Islet precursor cell (in vitro differentiated cells): ENCODE data around the gene SLC25A39.
"Not testable (repeated sequence)": the region's sequence is repeated elsewhere in the genome, so short reads cannot be mapped to it uniquely, and the experiment has no call there.

Experiments used
- DNase-seq: peaks from one replicate; pipeline ENCODE4 v3.0.0-alpha.2; 2018

Gene SLC25A39

GRCh38 chr17:44334727-44335126, 10.1 kb upstream of the SLC25A39 start:
- DNase-seq, result no peak

- DNase-seq, result no peak
Observed at GRCh38 chr17:44334315-44334714, 9.7 kb upstream of the SLC25A39 start.

GRCh38 chr17:44333371-44333770, 8.7 kb upstream of the SLC25A39 start:
- no peak for DNase-seq

GRCh38 chr17:44331249-44331760, 6.7 kb upstream of the SLC25A39 start:
- DNase-seq, result peak; percentile 91

GRCh38 chr17:44330263-44330662, 5.6 kb upstream of the SLC25A39 start:
- DNase-seq, result not testable (repeated sequence)

- DNase-seq, result not testable (repeated sequence)
Observed at GRCh38 chr17:44329516-44329915, 4.9 kb upstream of the SLC25A39 start.

- no peak for DNase-seq
Observed at GRCh38 chr17:44327715-44328449, 3.3 kb upstream of the SLC25A39 start.

- DNase-seq, result peak; percentile 99
Observed at GRCh38 chr17:44326861-44327444, 2.3 kb upstream of the SLC25A39 start.

- peak; percentile 75 for DNase-seq
Observed at GRCh38 chr17:44324092-44324570, 492 bp downstream of the SLC25A39 start.

- peak; percentile 46 for DNase-seq
Observed at GRCh38 chr17:44323359-44324091, 1.1 kb downstream of the SLC25A39 start.

GRCh38 chr17:44322236-44322895, 2.3 kb downstream of the SLC25A39 start:
- DNase-seq, result peak; percentile 47

- DNase-seq, result peak; percentile 52
Observed at GRCh38 chr17:44321246-44322120, 3.1 kb downstream of the SLC25A39 start.

GRCh38 chr17:44320066-44320465, 4.6 kb downstream of the SLC25A39 start:
- no peak for DNase-seq

- DNase-seq, result no peak
Observed at GRCh38 chr17:44318077-44318892, 6.3 kb downstream of the SLC25A39 start.

GRCh38 chr17:44317545-44317944, 7.1 kb downstream of the SLC25A39 start:
- DNase-seq, result no peak

GRCh38 chr17:44315760-44316731, 8.6 kb downstream of the SLC25A39 start:
- peak; percentile 92 for DNase-seq

- peak; percentile 91 for DNase-seq
Observed at GRCh38 chr17:44314869-44315661, 9.6 kb downstream of the SLC25A39 start.

- no peak for DNase-seq
Observed at GRCh38 chr17:44314524-44314868, 10.1 kb downstream of the SLC25A39 start.

- peak; percentile 38 for DNase-seq
Observed at GRCh38 chr17:44314031-44314430, 10.6 kb downstream of the SLC25A39 start.
